Embryonic facial prominence (tissue), 1 donor: ENCODE results near the gene ZGLP1.
"Not testable (repeated sequence)": the region's sequence is repeated elsewhere in the genome, so short reads cannot be mapped to it uniquely, and the experiment has no call there.

Experiments used
- DNase-seq: peaks from one replicate; pipeline ENCODE4 v3.0.0-alpha.2; 2016; ENCODE audit errors: extremely low spot score

Gene ZGLP1

DNA sequence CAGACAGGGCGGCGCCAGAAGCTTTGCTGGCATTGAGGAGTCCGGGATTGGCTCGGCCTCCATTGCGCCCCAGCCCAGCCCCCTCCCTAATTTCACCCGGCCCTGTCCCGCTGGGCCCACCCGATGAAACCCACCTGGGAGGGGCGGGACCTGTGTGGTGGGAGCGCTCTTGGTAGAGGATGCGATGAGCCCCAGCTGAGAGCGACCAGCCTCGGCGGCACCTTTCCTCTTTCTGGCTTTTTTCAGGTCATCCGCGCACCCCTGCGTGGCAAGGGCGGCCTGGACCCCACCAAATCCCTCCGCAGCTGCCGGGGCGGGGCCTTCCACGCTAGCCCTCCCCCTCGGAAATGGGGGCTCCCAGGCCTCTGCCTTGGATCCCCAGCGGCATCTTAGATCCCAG, at the start of gene ZGLP1:
TSS of gene ZGLP1 (minus strand) at position 393 of the 400 bp plus-strand sequence.
- no peak for DNase-seq

DNA sequence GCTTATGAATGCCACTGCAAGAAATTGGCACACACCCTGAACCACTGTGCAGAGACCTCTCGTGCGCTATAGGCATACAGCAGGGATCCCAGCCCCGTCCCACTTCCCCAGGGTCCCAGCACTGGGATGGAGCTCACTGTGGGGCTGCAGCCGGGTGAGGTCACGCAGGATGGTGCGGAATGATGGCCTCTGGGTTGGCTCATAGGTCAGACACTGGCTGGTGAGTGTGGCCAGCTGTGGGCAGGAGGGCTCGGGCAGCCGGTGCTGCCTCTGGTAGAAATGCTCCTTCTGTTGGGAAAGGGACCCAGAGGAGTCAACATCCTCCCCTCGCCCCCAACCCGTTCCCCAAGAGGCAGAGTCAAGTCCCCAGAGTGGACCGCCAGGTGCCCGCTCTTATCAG, 46.8 kb upstream of the ZGLP1 start:
- no peak for DNase-seq

GRCh38 chr19:10353793-10354391, 44.3 kb upstream of the ZGLP1 start:
- peak; percentile 29 for DNase-seq

GRCh38 chr19:10352764-10353671, 43.4 kb upstream of the ZGLP1 start:
- DNase-seq: no peak

DNA sequence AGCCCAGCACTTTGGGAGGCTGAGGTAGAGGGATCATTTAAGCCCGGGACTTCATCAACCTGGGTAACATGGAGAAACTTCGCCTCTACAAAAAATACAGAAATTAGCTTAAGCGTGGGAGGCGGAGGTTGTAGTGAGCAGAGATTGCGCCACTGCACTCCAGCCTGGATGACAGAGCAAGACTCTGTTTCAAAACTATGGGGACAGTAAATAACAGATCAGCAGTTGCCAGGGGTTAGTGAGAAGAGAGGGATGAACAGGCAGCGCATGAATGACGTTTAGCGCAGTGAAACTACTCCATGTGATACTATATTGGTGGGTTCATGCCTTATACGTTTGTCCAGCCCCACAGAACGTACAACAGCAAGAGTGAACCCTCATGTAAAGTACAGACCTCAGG, 36.9 kb upstream of the ZGLP1 start:
- no peak for DNase-seq

GRCh38 chr19:10344780-10345179, 35.2 kb upstream of the ZGLP1 start:
- DNase-seq: no peak

DNA sequence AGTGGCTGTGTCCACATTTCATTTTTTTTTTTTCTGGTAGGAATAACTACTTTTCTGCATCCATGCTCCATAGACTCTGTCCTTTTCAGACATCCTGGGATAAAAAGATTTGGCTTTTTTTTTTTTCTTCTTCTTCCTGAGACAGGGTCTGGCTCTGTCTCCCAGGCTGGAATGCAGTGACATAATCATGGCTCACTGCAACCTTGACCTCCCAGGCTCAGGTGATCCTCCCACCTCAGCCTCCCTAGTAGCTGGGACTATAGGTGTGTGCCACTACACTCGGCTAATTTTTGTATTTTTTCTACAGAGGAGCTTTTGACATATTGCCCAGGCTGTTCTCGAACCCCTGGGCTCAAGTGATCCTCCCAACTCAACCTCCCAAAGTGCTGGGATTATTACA, 33.9 kb upstream of the ZGLP1 start:
- no peak for DNase-seq

GRCh38 chr19:10339977-10340376, 30.4 kb upstream of the ZGLP1 start:
- DNase-seq: no peak

DNA sequence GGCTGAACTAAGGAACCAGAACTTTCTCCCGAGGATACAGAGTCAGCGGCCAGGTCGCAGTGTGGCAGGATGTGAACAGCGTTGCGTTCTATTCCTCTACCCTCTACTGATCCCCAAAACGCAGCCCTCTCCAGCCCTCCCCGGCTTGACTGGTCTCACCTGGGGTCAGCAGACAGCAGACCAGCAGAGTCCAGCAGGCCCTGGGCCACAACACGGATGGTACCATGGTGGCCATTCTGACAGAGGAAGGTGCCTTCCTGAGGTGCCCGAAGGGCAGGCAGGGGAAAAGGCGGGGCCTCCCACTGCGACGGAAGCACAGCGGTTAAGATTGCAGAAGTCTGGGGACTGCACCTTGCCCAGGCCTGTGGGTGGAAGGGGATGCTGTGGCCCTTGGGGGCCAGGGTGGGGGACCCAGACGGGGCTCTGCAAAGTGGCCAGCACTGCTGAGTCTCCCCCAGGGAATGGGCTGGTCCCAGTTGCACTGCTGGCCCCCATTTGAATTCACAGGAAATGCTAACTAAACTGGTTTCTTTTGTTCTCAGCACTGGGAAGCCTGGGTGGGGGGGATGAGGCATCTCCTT, 29.9 kb upstream of the ZGLP1 start, which contains the start of gene ICAM3:
TSS of gene ICAM3 (minus strand) at position 245 of the 581 bp plus-strand sequence. CDS start at position 235, 10 bp downstream.
- no peak for DNase-seq

- DNase-seq: no peak
These were observed 29.3 kb upstream of the ZGLP1 start for GRCh38 chr19:10338940-10339339.

- not testable (repeated sequence) for DNase-seq
These were observed 27.1 kb upstream of the ZGLP1 start for GRCh38 chr19:10336725-10337124.

DNA sequence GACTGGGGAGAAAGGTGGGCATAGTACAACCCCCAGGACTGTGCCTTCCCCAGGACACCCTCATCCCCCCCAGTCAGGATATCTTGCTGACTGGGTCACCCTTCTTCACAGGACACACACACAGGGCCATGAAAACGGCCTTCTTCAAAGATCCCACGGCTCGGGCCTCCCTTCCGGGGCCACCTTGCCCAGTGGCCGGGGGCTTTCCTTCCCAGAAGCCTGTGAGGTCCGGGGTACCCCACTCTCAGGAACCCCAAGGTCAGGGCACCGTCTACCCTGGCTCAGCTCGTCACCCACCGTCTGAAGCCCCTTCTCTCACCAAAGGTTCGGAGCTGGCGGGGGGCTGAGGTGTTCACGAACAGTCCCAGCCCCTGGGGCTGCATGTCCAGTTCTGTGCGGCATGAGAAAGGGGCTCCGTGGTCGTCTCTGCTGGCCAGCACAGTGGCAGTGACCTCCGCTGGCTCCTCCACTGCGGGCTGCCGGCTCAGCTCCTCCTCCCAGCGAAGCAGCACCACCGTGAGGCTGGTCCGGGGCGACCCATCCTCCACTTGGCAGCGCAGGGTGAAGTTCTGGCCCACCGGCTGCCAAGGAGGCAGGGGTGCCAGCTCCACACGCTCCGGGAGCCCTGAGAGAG, 25.9 kb upstream of the ZGLP1 start:
- DNase-seq: no peak

- no peak for DNase-seq
These were observed 25.2 kb upstream of the ZGLP1 start for GRCh38 chr19:10334588-10335351.

DNA sequence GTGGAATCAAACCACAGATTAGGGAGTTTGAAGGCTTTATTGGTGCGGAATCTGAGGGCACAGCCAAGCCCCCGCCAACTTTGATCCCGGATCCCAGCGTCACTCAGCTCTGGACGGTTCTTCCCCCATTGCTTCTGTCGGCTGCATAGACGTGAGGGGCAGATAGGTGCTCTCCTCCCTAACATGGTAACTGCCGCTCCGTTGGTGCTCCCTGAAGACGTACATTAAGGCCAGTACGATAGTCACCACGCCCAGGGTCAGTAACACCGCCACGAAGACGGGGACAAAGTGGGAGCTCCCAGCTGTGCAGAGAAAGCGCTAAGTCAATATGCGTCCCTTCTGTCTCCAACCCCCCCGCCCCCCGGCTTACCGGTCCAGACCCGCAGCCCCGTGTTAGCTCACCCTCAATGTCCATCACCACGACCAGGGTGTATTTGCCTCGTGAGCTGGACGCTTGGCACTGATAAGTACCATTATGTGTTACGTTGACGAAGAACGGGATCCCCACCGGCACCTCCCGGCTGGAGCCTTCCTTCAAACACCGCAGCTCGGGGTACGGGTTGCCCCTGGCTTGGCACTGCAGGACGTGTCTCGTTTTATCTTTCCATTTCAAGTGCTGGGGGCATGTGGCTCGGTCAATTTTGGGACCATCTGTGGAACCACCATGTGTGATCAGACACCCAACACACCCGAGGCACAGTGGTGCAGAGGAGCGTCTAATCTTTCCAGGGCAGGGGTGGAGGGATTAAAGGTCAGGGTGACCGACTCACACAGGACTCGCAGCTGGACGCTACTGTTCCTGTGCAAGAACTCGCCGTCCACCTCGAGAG, 24.4 kb upstream of the ZGLP1 start:
- DNase-seq: no peak

- DNase-seq: peak; percentile 92
These were observed 23.5 kb upstream of the ZGLP1 start, which contains the start of gene RAVER1 for GRCh38 chr19:10332965-10333757. RAVER1 (minus strand) TSS chr19:10333529; CDS start chr19:10333507, 22 bp downstream.

DNA sequence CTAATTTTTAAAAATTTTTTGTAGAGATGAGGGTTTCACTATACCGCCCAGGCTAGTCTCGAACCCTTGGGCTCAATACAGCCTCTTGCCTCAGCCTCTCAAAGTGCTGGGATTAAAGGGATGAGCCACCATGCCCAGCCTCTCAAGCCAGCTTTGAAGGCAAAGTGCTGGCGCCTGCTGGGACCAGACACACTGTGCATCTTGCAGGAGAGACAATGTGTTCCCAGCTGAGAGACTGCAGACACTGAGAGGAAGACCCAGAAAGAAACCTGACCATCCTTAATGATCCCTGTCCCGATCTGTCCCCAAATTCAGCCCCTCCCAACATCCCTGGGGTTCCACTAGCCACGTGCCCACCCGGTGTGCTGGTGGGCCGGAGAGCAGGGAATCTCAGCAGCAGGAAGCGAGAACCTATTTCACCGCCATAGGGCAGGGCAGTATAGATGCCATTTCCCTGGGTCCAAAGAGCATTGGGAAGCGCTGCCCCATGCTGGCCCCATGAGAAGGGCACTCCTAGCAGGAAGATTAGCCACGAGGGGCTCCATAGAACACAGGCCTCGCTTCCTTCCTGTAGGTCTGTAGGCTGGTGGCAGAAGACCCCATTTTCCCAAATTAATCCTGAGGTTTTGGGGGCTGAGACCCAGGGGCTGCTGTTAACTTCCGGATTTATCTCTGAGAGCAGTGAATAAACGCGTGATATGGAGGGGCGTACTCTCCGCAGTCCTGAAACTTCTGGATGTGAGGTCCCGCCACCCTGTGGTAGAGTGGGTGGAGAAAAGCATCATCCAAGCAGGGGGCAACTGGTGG, 22.7 kb upstream of the ZGLP1 start:
- no peak for DNase-seq

DNA sequence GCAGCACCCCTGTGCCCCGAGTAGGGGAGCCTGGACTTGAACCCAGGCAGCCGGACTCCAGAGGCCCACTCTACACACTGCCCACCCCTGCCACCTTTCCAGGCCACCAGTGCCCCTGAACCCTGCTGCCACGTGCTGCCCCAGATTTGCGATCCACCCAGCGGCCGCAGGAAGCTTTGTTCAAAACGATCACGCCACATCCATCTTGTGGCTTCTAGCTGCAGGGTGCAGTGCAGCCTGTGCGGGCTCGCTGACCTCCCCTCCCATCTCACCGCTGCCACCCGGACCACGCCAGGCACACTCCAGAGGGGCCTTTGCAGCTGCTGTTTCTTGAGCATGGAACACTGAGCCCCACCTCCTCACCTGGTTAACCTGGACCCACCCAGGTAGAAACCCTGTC, 19.9 kb upstream of the ZGLP1 start:
- no peak for DNase-seq

GRCh38 chr19:10328558-10329429, 19.2 kb upstream of the ZGLP1 start:
- no peak for DNase-seq
